Activated CD4-positive, alpha-beta T cell treated with anti-CD3 and anti-CD28 coated beads, Interleukin-2, amount 50 U/mL, for 48 hours (primary cell): ENCODE data around the gene RBM41.

Experiments
- DNase-seq, 2 experiments: peaks; one replicate each; pipeline ENCODE4 v3.0.0-alpha.2; 2020

RBM41 gene

DNA sequence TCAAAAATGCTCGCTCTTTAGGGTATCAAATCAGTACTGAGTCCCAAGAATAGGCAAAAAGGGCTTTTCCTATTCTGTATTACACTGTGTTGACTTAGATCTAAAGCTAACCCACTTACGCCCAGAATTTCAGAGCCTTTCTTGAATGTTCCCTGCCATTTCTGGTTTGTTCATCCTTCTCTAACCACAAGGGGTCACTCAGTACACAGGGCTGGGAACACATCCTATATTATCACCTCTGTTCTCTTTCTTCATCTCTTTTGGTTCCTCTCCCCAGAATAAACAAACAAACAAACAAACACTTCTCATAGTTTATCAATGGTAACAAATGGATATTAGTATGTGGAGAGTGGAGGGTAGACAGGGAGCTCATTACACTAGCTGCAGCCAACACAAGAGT is 93.1 kb downstream of the RBM41 start:
- DNase-seq: no peak

DNA sequence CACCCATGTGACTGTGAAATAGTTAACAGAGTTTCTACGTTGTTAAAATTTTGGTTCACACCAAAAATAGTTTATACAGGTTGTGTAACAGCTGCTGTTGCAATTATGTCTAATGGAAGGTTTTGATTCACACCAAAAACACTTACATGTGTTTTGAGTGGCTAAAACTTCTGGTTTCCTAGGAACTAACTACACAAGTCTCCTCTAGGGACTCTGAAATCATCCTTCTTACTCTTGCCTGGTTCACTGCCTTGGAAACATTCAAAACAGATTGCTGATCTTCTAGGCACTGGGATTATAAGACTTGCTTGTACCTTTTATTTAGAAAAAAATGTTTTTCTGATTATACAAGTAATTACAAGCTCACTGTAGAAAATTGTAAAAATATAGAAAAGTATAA is 103.7 kb downstream of the RBM41 start:
- DNase-seq: no peak
